Mammary epithelial cell (primary cell): ENCODE data around the gene PPP4R4.

Source experiments
- CTCF ChIP-seq, 2 donors: IDR thresholded peaks in 1 of 2; conservative IDR thresholded peaks in 1 of 2; 2 replicates each; pipeline ENCODE4 v1.5.1; 2011 to 2012; ENCODE audit warnings: inconsistent platforms in 2 of 2, low read length in 2 of 2, mild to moderate bottlenecking in 2 of 2, control low read depth in 1 of 2, low read depth in 1 of 2; ENCODE audit not compliant: insufficient read depth in 1 of 2; ENCODE audit errors: extremely low read depth in 1 of 2
- EZH2 ChIP-seq: IDR thresholded peaks from 2 replicates; pipeline ENCODE4 v1.6.1; 2012; ENCODE audit warnings: low read length, inconsistent platforms, borderline replicate concordance

- TF ChIP-seq CTCF (conservative IDR thresholded peaks at IDR 0.05 in 1 of 2, IDR thresholded peaks at IDR 0.05 in 1 of 2; ENCODE audit: extremely low read depth in 1 of 2, insufficient read depth in 1 of 2, low read depth in 1 of 2, low read length in 2 of 2) = no peak
- TF ChIP-seq EZH2 = no peak
These were observed 111.0 kb downstream of the PPP4R4 start for GRCh38 chr14:94285158-94285557.
